ENCODE measurements around the gene CIAO3.
A peak's percentile ranks its signal among the peaks of the same experiment; 100 is the strongest.

Gene CIAO3

GRCh38 chr16:722835-723633 is 17.8 kb downstream of the CIAO3 start:
- peaks cover 0 to 3% of the 10 kb centered on the region in 2 experiments for H3K36me3 ChIP-seq (ENCODE audit: control insufficient read depth in 1 of 2, insufficient read depth in 2 of 2, low read length in 2 of 2)
- no peak overlapping the region for H2AK5ac ChIP-seq (ENCODE audit: low read length)
- H2BK5ac ChIP-seq (ENCODE audit: low read depth, low read length, poor library complexity), result no peak overlapping the region
- no peak overlapping the region for H2BK120ac ChIP-seq (ENCODE audit: insufficient read depth, low read length, poor library complexity)
- H3K79me2 ChIP-seq (ENCODE audit: control insufficient read depth, insufficient read depth, low read length, poor library complexity), result peaks cover 6% of the 10 kb centered on the region
- H4K8ac ChIP-seq (ENCODE audit: low read depth, low read length), result no peak overlapping the region
- no peak for DNase-seq
- peaks cover 19 to 25% of the 10 kb centered on the region in 2 experiments for H3K4me1 ChIP-seq (ENCODE audit: control insufficient read depth in 1 of 2, insufficient read depth in 2 of 2, low read length in 2 of 2)
- no peak overlapping the region for H2AFZ ChIP-seq (ENCODE audit: insufficient read depth, low read length, poor library complexity)
- H3K18ac ChIP-seq (ENCODE audit: low read length), result no peak overlapping the region
- H3K14ac ChIP-seq (ENCODE audit: low read length), result no peak overlapping the region
- H3K9ac ChIP-seq (ENCODE audit: low read length), result no peak overlapping the region
- WGBS (ENCODE audit: extremely low coverage, insufficient coverage, insufficient read length), result no CpG with 5 or more reads among the region's 24 CpGs
- H3K27ac ChIP-seq (ENCODE audit: low read depth, low read length), result no peak overlapping the region
- H2BK12ac ChIP-seq (ENCODE audit: low read length), result no peak overlapping the region
- no peak overlapping the region for H3K4ac ChIP-seq (ENCODE audit: low read depth, low read length)
- H4K12ac ChIP-seq (ENCODE audit: low read depth, low read length), result no peak overlapping the region
- H3K4me3 ChIP-seq (ENCODE audit: low read depth, low read length), result no peak overlapping the region
- peaks cover 7% of the 10 kb centered on the region for H3K27me3 ChIP-seq (ENCODE audit: insufficient read depth, low read length)
- no peak overlapping the region for H4K91ac ChIP-seq (ENCODE audit: low read depth, low read length)
- H3K9me3 ChIP-seq (ENCODE audit: insufficient read depth, low read depth, low read length), result peaks cover 4% of the 10 kb centered on the region
- H3K79me1 ChIP-seq (ENCODE audit: low read length), result peaks cover 9% of the 10 kb centered on the region
- H3K23ac ChIP-seq (ENCODE audit: low read length), result no peak overlapping the region
- no peak overlapping the region for H3K4me2 ChIP-seq (ENCODE audit: low read length)

- no peak overlapping the region for H3K14ac ChIP-seq (ENCODE audit: low read length)
- no peak overlapping the region for H3K9ac ChIP-seq (ENCODE audit: low read length)
- H3K4me1 ChIP-seq (ENCODE audit: control insufficient read depth in 1 of 2, insufficient read depth in 2 of 2, low read length in 2 of 2), result peaks cover 13 to 18% of the 10 kb centered on the region in 2 experiments
- peaks cover 6% of the 10 kb centered on the region for H3K79me2 ChIP-seq (ENCODE audit: control insufficient read depth, insufficient read depth, low read length, poor library complexity)
- H3K27ac ChIP-seq (ENCODE audit: low read depth, low read length), result no peak overlapping the region
- peak overlapping the region; percentile 95 for H4K91ac ChIP-seq (ENCODE audit: low read depth, low read length)
- H3K27me3 ChIP-seq (ENCODE audit: insufficient read depth, low read length), result no peaks in the 10 kb centered on the region
- no peak overlapping the region for H3K4ac ChIP-seq (ENCODE audit: low read depth, low read length)
- peak overlapping the region; percentile 3 for H2AK5ac ChIP-seq (ENCODE audit: low read length)
- no peak overlapping the region for H4K8ac ChIP-seq (ENCODE audit: low read depth, low read length)
- H3K4me3 ChIP-seq (ENCODE audit: low read depth, low read length), result no peak overlapping the region
- peaks cover 9% of the 10 kb centered on the region for H3K79me1 ChIP-seq (ENCODE audit: low read length)
- H3K18ac ChIP-seq (ENCODE audit: low read length), result no peak overlapping the region
- no peak overlapping the region for H3K23ac ChIP-seq (ENCODE audit: low read length)
- H3K4me2 ChIP-seq (ENCODE audit: low read length), result peak overlapping the region; percentile 82
- H4K12ac ChIP-seq (ENCODE audit: low read depth, low read length), result no peak overlapping the region
- H2BK5ac ChIP-seq (ENCODE audit: low read depth, low read length, poor library complexity), result no peak overlapping the region
- no peak overlapping the region for H2BK120ac ChIP-seq (ENCODE audit: insufficient read depth, low read length, poor library complexity)
- peaks cover 8% of the 10 kb centered on the region for H3K9me3 ChIP-seq (ENCODE audit: insufficient read depth, low read depth, low read length)
- H2BK12ac ChIP-seq (ENCODE audit: low read length), result no peak overlapping the region
- H3K36me3 ChIP-seq (ENCODE audit: control insufficient read depth in 1 of 2, insufficient read depth in 2 of 2, low read length in 2 of 2), result peaks cover 0 to 3% of the 10 kb centered on the region in 2 experiments
- no peak for DNase-seq
- no CpG with 5 or more reads among the region's 51 CpGs for WGBS (ENCODE audit: extremely low coverage, insufficient coverage, insufficient read length)
- H2AFZ ChIP-seq (ENCODE audit: insufficient read depth, low read length, poor library complexity), result no peak overlapping the region
Measured at GRCh38 chr16:721765-722540, 18.8 kb downstream of the CIAO3 start.

- Histone ChIP-seq H3K27ac (ENCODE audit: low read depth, low read length) (peak within 1 kb of the TSS; percentile 81), H3K4ac (ENCODE audit: low read depth, low read length) (peak within 1 kb of the TSS; percentile 85), H3K4me3 (ENCODE audit: low read depth, low read length) (peak within 1 kb of the TSS; percentile 95), H3K9me3 (ENCODE audit: insufficient read depth, low read depth, low read length) (peaks cover 10% of the 10 kb centered on the region), H2AK5ac (ENCODE audit: low read length) (peak within 1 kb of the TSS; percentile 85), H3K27me3 (ENCODE audit: insufficient read depth, low read length) (peaks cover 2% of the 10 kb centered on the region), H3K4me2 (ENCODE audit: low read length) (peak within 1 kb of the TSS; percentile 82), H2BK5ac (ENCODE audit: low read depth, low read length, poor library complexity) (peak within 1 kb of the TSS; percentile 81), H3K14ac (ENCODE audit: low read length) (peak within 1 kb of the TSS; percentile 96), H3K79me1 (ENCODE audit: low read length) (peaks cover 9% of the 10 kb centered on the region), H3K9ac (ENCODE audit: low read length) (peak within 1 kb of the TSS; percentile 94), H3K4me1 (ENCODE audit: control insufficient read depth in 1 of 2, insufficient read depth in 2 of 2, low read length in 2 of 2) (peaks cover 13 to 16% of the 10 kb centered on the region in 2 experiments), H4K8ac (ENCODE audit: low read depth, low read length) (peak within 1 kb of the TSS; percentile 95), H3K79me2 (ENCODE audit: control insufficient read depth, insufficient read depth, low read length, poor library complexity) (peaks cover 6% of the 10 kb centered on the region), H2AFZ (ENCODE audit: insufficient read depth, low read length, poor library complexity) (peak within 1 kb of the TSS; percentile 94), H3K36me3 (ENCODE audit: control insufficient read depth in 1 of 2, insufficient read depth in 2 of 2, low read length in 2 of 2) (peaks cover 0 to 3% of the 10 kb centered on the region in 2 experiments), H3K18ac (ENCODE audit: low read length) (peak within 1 kb of the TSS; percentile 95), H2BK12ac (ENCODE audit: low read length) (no peak within 1 kb of the TSS), H4K12ac (ENCODE audit: low read depth, low read length) (peak within 1 kb of the TSS; percentile 96), H4K91ac (ENCODE audit: low read depth, low read length) (peak within 1 kb of the TSS; percentile 95), H3K23ac (ENCODE audit: low read length) (no peak within 1 kb of the TSS), H2BK120ac (ENCODE audit: insufficient read depth, low read length, poor library complexity) (peak within 1 kb of the TSS; percentile 86)
- WGBS (ENCODE audit: extremely low coverage, insufficient coverage, insufficient read length), result no CpG with 5 or more reads among the region's 106 CpGs
- DNase-seq, result peak; percentile 84 to 88
Measured at GRCh38 chr16:720990-721764, 19.6 kb downstream of the CIAO3 start, which contains the start of gene ANTKMT. Gene ANTKMT (plus strand): TSS chr16:721146. CDS start chr16:721275, 129 bp downstream.

- Histone ChIP-seq H3K14ac (ENCODE audit: low read length) (peak overlapping the region; percentile 96), H3K4me2 (ENCODE audit: low read length) (peak overlapping the region; percentile 82), H3K4me3 (ENCODE audit: low read depth, low read length) (peak overlapping the region; percentile 95), H3K79me2 (ENCODE audit: control insufficient read depth, insufficient read depth, low read length, poor library complexity) (peaks cover 6% of the 10 kb centered on the region), H2AFZ (ENCODE audit: insufficient read depth, low read length, poor library complexity) (peak overlapping the region; percentile 94), H2BK12ac (ENCODE audit: low read length) (no peak overlapping the region), H4K12ac (ENCODE audit: low read depth, low read length) (peak overlapping the region; percentile 92), H3K36me3 (ENCODE audit: control insufficient read depth in 1 of 2, insufficient read depth in 2 of 2, low read length in 2 of 2) (peaks cover 0 to 3% of the 10 kb centered on the region in 2 experiments), H2AK5ac (ENCODE audit: low read length) (peak overlapping the region; percentile 85), H3K79me1 (ENCODE audit: low read length) (peaks cover 9% of the 10 kb centered on the region), H4K8ac (ENCODE audit: low read depth, low read length) (peak overlapping the region; percentile 95), H3K23ac (ENCODE audit: low read length) (no peak overlapping the region), H3K4me1 (ENCODE audit: control insufficient read depth in 1 of 2, insufficient read depth in 2 of 2, low read length in 2 of 2) (peaks cover 16 to 19% of the 10 kb centered on the region in 2 experiments), H3K27ac (ENCODE audit: low read depth, low read length) (peak overlapping the region; percentile 81), H3K4ac (ENCODE audit: low read depth, low read length) (peak overlapping the region; percentile 85), H3K27me3 (ENCODE audit: insufficient read depth, low read length) (peaks cover 7% of the 10 kb centered on the region), H4K91ac (ENCODE audit: low read depth, low read length) (peak overlapping the region; percentile 95), H3K9me3 (ENCODE audit: insufficient read depth, low read depth, low read length) (peaks cover 10% of the 10 kb centered on the region), H3K9ac (ENCODE audit: low read length) (peak overlapping the region; percentile 65), H3K18ac (ENCODE audit: low read length) (peak overlapping the region; percentile 95), H2BK5ac (ENCODE audit: low read depth, low read length, poor library complexity) (peak overlapping the region; percentile 81), H2BK120ac (ENCODE audit: insufficient read depth, low read length, poor library complexity) (peak overlapping the region; percentile 86)
- no CpG with 5 or more reads among the region's 38 CpGs for WGBS (ENCODE audit: extremely low coverage, insufficient coverage, insufficient read length)
- no peak for DNase-seq
Measured at GRCh38 chr16:720447-720989, 20.3 kb downstream of the CIAO3 start.

Data from trophoblast cell (in vitro differentiated cells and primary cell).